HL-60 (cell line): ENCODE measurements around the gene TMEM174.

Experiments used
- DNase-seq, 2 experiments: peaks; one replicate each; pipeline ENCODE4 v3.0.0-alpha.2; 2010 to 2020; ENCODE audit warnings: low read depth in 1 of 2, low spot score in 1 of 2
- H3K27ac ChIP-seq: fragments of 250-450 bp; sonication (Bioruptor Pico); replicated peaks from 2 replicates; pipeline ENCODE4 v1.5.1; 2020; ENCODE audit warnings: mild to moderate bottlenecking, moderate library complexity
- H3K27me3 ChIP-seq: fragments of 250-450 bp; sonication (Bioruptor Pico); 2 replicates; pipeline ENCODE4 v1.5.1; 2021; ENCODE audit warnings: mild to moderate bottlenecking, moderate library complexity; ENCODE audit not compliant: insufficient read depth, poor library complexity, severe bottlenecking
- H3K4me3 ChIP-seq: replicated peaks from 2 replicates; pipeline ENCODE4 v1.5.1; 2011; ENCODE audit warnings: mild to moderate bottlenecking, control low read depth, low read length; ENCODE audit not compliant: insufficient read depth
- GABPA ChIP-seq: IDR thresholded peaks from 2 replicates; pipeline ENCODE4 v1.6.1; 2012; ENCODE audit warnings: low read depth
- POLR2AphosphoS5 ChIP-seq: IDR thresholded peaks from 2 replicates; pipeline ENCODE4 v1.6.1; 2012; ENCODE audit warnings: low read depth
- SPI1 ChIP-seq: IDR thresholded peaks from 2 replicates; pipeline ENCODE4 v1.6.1; 2012; ENCODE audit warnings: low read depth, mild to moderate bottlenecking, borderline replicate concordance
- TF ChIP-seq, protein P1 (sequence below): IDR thresholded peaks from 2 replicates; pipeline ENCODE4 v1.6.1; 2012; ENCODE audit warnings: low read depth; ENCODE audit not compliant: insufficient replicate concordance
- TF ChIP-seq, protein P2 (sequence below): IDR thresholded peaks from one replicate; pipeline ENCODE4 v1.5.1; 2011; ENCODE audit warnings: low read length, control low read depth, inconsistent platforms; ENCODE audit not compliant: insufficient read depth

Gene TMEM174

GRCh38 chr5:73136055-73136562 is 36.9 kb upstream of the TMEM174 start:
- no peak for TF ChIP-seq GABPA
- TF ChIP-seq, protein P1, sequence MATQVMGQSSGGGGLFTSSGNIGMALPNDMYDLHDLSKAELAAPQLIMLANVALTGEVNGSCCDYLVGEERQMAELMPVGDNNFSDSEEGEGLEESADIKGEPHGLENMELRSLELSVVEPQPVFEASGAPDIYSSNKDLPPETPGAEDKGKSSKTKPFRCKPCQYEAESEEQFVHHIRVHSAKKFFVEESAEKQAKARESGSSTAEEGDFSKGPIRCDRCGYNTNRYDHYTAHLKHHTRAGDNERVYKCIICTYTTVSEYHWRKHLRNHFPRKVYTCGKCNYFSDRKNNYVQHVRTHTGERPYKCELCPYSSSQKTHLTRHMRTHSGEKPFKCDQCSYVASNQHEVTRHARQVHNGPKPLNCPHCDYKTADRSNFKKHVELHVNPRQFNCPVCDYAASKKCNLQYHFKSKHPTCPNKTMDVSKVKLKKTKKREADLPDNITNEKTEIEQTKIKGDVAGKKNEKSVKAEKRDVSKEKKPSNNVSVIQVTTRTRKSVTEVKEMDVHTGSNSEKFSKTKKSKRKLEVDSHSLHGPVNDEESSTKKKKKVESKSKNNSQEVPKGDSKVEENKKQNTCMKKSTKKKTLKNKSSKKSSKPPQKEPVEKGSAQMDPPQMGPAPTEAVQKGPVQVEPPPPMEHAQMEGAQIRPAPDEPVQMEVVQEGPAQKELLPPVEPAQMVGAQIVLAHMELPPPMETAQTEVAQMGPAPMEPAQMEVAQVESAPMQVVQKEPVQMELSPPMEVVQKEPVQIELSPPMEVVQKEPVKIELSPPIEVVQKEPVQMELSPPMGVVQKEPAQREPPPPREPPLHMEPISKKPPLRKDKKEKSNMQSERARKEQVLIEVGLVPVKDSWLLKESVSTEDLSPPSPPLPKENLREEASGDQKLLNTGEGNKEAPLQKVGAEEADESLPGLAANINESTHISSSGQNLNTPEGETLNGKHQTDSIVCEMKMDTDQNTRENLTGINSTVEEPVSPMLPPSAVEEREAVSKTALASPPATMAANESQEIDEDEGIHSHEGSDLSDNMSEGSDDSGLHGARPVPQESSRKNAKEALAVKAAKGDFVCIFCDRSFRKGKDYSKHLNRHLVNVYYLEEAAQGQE, result no peak
- TF ChIP-seq POLR2AphosphoS5, result no peak
- TF ChIP-seq SPI1, result no peak
- TF ChIP-seq, protein P2, sequence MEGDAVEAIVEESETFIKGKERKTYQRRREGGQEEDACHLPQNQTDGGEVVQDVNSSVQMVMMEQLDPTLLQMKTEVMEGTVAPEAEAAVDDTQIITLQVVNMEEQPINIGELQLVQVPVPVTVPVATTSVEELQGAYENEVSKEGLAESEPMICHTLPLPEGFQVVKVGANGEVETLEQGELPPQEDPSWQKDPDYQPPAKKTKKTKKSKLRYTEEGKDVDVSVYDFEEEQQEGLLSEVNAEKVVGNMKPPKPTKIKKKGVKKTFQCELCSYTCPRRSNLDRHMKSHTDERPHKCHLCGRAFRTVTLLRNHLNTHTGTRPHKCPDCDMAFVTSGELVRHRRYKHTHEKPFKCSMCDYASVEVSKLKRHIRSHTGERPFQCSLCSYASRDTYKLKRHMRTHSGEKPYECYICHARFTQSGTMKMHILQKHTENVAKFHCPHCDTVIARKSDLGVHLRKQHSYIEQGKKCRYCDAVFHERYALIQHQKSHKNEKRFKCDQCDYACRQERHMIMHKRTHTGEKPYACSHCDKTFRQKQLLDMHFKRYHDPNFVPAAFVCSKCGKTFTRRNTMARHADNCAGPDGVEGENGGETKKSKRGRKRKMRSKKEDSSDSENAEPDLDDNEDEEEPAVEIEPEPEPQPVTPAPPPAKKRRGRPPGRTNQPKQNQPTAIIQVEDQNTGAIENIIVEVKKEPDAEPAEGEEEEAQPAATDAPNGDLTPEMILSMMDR, result no peak
- H3K4me3 ChIP-seq, result no peak overlapping the region
- H3K27me3 ChIP-seq, result no peaks in the 10 kb centered on the region
- DNase-seq, result no peak
- H3K27ac ChIP-seq, result no peak overlapping the region

DNA sequence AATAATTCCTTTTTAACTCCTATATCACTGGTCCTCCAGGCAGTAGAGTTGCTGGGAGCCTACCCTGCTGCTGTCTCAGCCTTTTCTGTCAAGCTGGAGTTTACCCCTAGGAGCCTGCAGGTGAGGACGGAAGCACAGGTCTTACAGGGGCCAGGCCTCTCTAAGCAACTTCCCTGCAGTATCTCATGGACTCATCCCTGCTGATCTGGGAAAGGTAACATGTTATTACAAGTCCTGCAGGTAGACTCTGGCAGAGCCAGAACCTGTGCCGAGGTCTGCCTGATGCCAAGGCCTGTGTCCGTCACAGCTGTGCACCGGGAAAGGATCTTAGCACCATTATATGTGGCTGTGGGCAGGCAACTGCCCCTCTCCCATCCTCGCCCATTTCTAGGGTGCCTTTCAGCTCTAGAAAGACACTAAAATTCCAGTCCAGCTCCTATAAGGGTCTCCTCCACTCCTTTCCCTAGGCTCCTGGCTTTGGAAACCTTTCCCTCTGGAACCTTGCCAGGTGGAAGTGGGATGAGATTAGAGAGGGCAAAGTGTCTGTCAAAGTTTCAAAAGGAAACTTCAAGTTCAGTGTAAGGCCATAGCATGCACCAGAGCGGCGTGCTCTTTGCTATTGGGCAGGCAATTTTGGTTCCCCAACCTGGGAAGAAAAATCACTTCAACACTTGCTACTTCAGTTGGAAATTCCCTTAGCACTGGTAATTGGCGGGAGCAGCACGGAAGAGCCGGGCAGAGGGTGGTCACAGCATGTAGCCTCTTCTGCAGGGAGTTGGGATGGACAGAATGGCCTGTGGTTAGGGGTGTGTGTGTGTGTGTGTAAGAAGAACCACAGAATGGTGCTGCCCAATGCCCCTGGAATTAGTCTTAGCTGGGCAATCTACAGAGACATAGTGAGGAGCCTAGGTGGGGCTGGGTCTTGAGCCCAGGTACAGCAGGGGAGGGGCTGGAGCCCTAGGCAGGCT is 35.1 kb upstream of the TMEM174 start:
- no peaks in the 10 kb centered on the region for H3K27me3 ChIP-seq
- TF ChIP-seq, protein P2, result no peak
- TF ChIP-seq, protein P1, result no peak
- TF ChIP-seq POLR2AphosphoS5 (no peak), GABPA (no peak), SPI1 (no peak)
- H3K27ac ChIP-seq, result no peak overlapping the region
- DNase-seq, result no peak
- H3K4me3 ChIP-seq, result no peak overlapping the region

GRCh38 chr5:73139485-73139884 is 33.5 kb upstream of the TMEM174 start:
- Histone ChIP-seq H3K27me3 (no peaks in the 10 kb centered on the region), H3K27ac (no peak overlapping the region), H3K4me3 (no peak overlapping the region)
- no peak for DNase-seq
- TF ChIP-seq, protein P1, result no peak
- TF ChIP-seq GABPA (no peak), POLR2AphosphoS5 (no peak), SPI1 (no peak)
- TF ChIP-seq, protein P2, result no peak
